ENCODE results near the gene DENND5A. TPM values are rescaled to one million over a fixed set of nuclear protein-coding genes. Genes with fewer than 3 reads are reported as not detected.

The DENND5A gene
- total RNA-seq, 1 donor from 2014 or later, result 156 TPM

- peaks cover 56% of the 10 kb centered on the region for H3K36me3 Mint-ChIP-seq (ENCODE audit: low read depth, unreplicated experiment)
- Histone ChIP-seq H3K36me3 (ENCODE audit: insufficient read depth, low read length) (peaks cover 38% of the 10 kb centered on the region), H3K79me2 (ENCODE audit: insufficient read depth, low read length) (no peaks in the 10 kb centered on the region), H3K27ac (ENCODE audit: low read depth, low read length) (no peak overlapping the region), H2AFZ (ENCODE audit: low read depth, low read length) (no peak overlapping the region), H3K4me2 (ENCODE audit: low read length) (no peak overlapping the region), H3K27me3 (ENCODE audit: insufficient read depth, low read length) (no peaks in the 10 kb centered on the region), H3K9ac (ENCODE audit: low read length) (no peak overlapping the region), H3K4me1 (ENCODE audit: insufficient read depth, low read length) (peaks cover 23% of the 10 kb centered on the region), H4K20me1 (ENCODE audit: insufficient read depth, low read length) (peaks cover 22% of the 10 kb centered on the region), H3K4me3 (ENCODE audit: insufficient read depth, low read depth, low read length) (no peak overlapping the region), H3K9me3 (ENCODE audit: insufficient read depth, low read depth, low read length) (no peaks in the 10 kb centered on the region)
- H3K4me3 Mint-ChIP-seq (ENCODE audit: unreplicated experiment), result peak overlapping the region; percentile 51
- no peak overlapping the region for H3K27ac Mint-ChIP-seq (ENCODE audit: unreplicated experiment)
- no peak for TF ChIP-seq CTCF (IDR thresholded peaks at IDR 0.05; ENCODE audit: insufficient read depth, low read depth, low read length)
- H3K27me3 Mint-ChIP-seq (ENCODE audit: low read depth, unreplicated experiment), result no peaks in the 10 kb centered on the region
- DNase-seq (ENCODE audit: low read depth) (no peak), FAIRE-seq (no peak)
- no peaks in the 10 kb centered on the region for H3K9me3 Mint-ChIP-seq (ENCODE audit: unreplicated experiment)
- peaks cover 33% of the 10 kb centered on the region for H3K4me1 Mint-ChIP-seq (ENCODE audit: low read depth, unreplicated experiment)
Measured at GRCh38 chr11:9141186-9141585, 124.0 kb downstream of the DENND5A start.

GRCh38 chr11:9139628-9140357 lies 125.4 kb downstream of the DENND5A start:
- H2AFZ ChIP-seq (ENCODE audit: low read depth, low read length), result no peak overlapping the region
- Mint-ChIP-seq H3K36me3 (ENCODE audit: low read depth, unreplicated experiment) (peaks cover 45% of the 10 kb centered on the region), H3K9me3 (ENCODE audit: unreplicated experiment) (no peaks in the 10 kb centered on the region), H3K4me3 (ENCODE audit: unreplicated experiment) (no peak overlapping the region), H3K27me3 (ENCODE audit: low read depth, unreplicated experiment) (no peaks in the 10 kb centered on the region), H3K27ac (ENCODE audit: unreplicated experiment) (peak overlapping the region; percentile 56), H3K4me1 (ENCODE audit: low read depth, unreplicated experiment) (peaks cover 27% of the 10 kb centered on the region)
- FAIRE-seq (no peak), DNase-seq (ENCODE audit: low read depth) (no peak)
- H3K4me1 ChIP-seq (ENCODE audit: insufficient read depth, low read length), result peaks cover 23% of the 10 kb centered on the region
- H3K27ac ChIP-seq (ENCODE audit: low read depth, low read length), result peak overlapping the region; percentile 19
- no peak for TF ChIP-seq CTCF (IDR thresholded peaks at IDR 0.05; ENCODE audit: insufficient read depth, low read depth, low read length)
- TF ChIP-seq EZH2 (IDR thresholded peaks at IDR 0.05; ENCODE audit: insufficient read depth, low read length), result no peak
- no peaks in the 10 kb centered on the region for H3K27me3 ChIP-seq (ENCODE audit: insufficient read depth, low read length)
- no peak overlapping the region for H3K4me2 ChIP-seq (ENCODE audit: low read length)
- H4K20me1 ChIP-seq (ENCODE audit: insufficient read depth, low read length), result peaks cover 22% of the 10 kb centered on the region
- peaks cover 32% of the 10 kb centered on the region for H3K36me3 ChIP-seq (ENCODE audit: insufficient read depth, low read length)
- H3K9ac ChIP-seq (ENCODE audit: low read length), result no peak overlapping the region
- H3K4me3 ChIP-seq (ENCODE audit: insufficient read depth, low read depth, low read length), result no peak overlapping the region
- no peaks in the 10 kb centered on the region for H3K79me2 ChIP-seq (ENCODE audit: insufficient read depth, low read length)
- H3K9me3 ChIP-seq (ENCODE audit: insufficient read depth, low read depth, low read length), result no peaks in the 10 kb centered on the region
